ENCODE measurements around the gene HELZ.
A peak's percentile ranks its signal among the peaks of the same experiment; 100 is the strongest.

The HELZ gene, protein sequence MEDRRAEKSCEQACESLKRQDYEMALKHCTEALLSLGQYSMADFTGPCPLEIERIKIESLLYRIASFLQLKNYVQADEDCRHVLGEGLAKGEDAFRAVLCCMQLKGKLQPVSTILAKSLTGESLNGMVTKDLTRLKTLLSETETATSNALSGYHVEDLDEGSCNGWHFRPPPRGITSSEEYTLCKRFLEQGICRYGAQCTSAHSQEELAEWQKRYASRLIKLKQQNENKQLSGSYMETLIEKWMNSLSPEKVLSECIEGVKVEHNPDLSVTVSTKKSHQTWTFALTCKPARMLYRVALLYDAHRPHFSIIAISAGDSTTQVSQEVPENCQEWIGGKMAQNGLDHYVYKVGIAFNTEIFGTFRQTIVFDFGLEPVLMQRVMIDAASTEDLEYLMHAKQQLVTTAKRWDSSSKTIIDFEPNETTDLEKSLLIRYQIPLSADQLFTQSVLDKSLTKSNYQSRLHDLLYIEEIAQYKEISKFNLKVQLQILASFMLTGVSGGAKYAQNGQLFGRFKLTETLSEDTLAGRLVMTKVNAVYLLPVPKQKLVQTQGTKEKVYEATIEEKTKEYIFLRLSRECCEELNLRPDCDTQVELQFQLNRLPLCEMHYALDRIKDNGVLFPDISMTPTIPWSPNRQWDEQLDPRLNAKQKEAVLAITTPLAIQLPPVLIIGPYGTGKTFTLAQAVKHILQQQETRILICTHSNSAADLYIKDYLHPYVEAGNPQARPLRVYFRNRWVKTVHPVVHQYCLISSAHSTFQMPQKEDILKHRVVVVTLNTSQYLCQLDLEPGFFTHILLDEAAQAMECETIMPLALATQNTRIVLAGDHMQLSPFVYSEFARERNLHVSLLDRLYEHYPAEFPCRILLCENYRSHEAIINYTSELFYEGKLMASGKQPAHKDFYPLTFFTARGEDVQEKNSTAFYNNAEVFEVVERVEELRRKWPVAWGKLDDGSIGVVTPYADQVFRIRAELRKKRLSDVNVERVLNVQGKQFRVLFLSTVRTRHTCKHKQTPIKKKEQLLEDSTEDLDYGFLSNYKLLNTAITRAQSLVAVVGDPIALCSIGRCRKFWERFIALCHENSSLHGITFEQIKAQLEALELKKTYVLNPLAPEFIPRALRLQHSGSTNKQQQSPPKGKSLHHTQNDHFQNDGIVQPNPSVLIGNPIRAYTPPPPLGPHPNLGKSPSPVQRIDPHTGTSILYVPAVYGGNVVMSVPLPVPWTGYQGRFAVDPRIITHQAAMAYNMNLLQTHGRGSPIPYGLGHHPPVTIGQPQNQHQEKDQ (N-terminal part only)

GRCh38 chr17:67245073-67245693 is at the start of gene HELZ:
Gene HELZ (minus strand): TSS chr17:67245196. CDS start chr17:67218804, 26,392 bp downstream.
- H3K4me3 ChIP-seq (ENCODE audit: low read depth, low read length), result peak within 1 kb of the TSS; percentile 81
- ChIA-PET POLR2A (interaction anchor here (0.9 kb wide), 1 partner anchor 93 kb away, joined by 3 read pairs; no protein-coding TSS in a partner anchor), CTCF (no interaction called here)
- TF ChIP-seq, protein P1, sequence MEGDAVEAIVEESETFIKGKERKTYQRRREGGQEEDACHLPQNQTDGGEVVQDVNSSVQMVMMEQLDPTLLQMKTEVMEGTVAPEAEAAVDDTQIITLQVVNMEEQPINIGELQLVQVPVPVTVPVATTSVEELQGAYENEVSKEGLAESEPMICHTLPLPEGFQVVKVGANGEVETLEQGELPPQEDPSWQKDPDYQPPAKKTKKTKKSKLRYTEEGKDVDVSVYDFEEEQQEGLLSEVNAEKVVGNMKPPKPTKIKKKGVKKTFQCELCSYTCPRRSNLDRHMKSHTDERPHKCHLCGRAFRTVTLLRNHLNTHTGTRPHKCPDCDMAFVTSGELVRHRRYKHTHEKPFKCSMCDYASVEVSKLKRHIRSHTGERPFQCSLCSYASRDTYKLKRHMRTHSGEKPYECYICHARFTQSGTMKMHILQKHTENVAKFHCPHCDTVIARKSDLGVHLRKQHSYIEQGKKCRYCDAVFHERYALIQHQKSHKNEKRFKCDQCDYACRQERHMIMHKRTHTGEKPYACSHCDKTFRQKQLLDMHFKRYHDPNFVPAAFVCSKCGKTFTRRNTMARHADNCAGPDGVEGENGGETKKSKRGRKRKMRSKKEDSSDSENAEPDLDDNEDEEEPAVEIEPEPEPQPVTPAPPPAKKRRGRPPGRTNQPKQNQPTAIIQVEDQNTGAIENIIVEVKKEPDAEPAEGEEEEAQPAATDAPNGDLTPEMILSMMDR (IDR thresholded peaks at IDR 0.05; ENCODE audit: insufficient read depth, low read length, missing control alignments), result no peak
- no peak for DNase-seq (ENCODE audit: low read depth, low spot score)

GRCh38 chr17:67293251-67294203 is 48.5 kb upstream of the HELZ start:
- DNase-seq (ENCODE audit: low read depth, low spot score), result no peak
- no peak overlapping the region for H3K4me3 ChIP-seq (ENCODE audit: low read depth, low read length)
- POLR2A ChIA-PET, result no interaction called here
- CTCF ChIA-PET, result interaction anchor here (0.7 to 4.2 kb wide), 18 partner anchors 8 to 566 kb away, joined by 3 to 23 read pairs (median 3); no protein-coding TSS in a partner anchor
- TF ChIP-seq, protein P1 (IDR thresholded peaks at IDR 0.05; ENCODE audit: insufficient read depth, low read length, missing control alignments), result peak; percentile 84

- ChIA-PET CTCF (interaction anchor here (1.7 to 4.2 kb wide), 3 partner anchors 11 to 20 kb away, joined by 4 to 23 read pairs (median 18); no protein-coding TSS in a partner anchor), POLR2A (no interaction called here)
- TF ChIP-seq, protein P1 (IDR thresholded peaks at IDR 0.05; ENCODE audit: insufficient read depth, low read length, missing control alignments), result no peak
- no peak overlapping the region for H3K4me3 ChIP-seq (ENCODE audit: low read depth, low read length)
- no peak for DNase-seq (ENCODE audit: low read depth, low spot score)
These were observed 45.8 kb upstream of the HELZ start for GRCh38 chr17:67290711-67291291.

DNA sequence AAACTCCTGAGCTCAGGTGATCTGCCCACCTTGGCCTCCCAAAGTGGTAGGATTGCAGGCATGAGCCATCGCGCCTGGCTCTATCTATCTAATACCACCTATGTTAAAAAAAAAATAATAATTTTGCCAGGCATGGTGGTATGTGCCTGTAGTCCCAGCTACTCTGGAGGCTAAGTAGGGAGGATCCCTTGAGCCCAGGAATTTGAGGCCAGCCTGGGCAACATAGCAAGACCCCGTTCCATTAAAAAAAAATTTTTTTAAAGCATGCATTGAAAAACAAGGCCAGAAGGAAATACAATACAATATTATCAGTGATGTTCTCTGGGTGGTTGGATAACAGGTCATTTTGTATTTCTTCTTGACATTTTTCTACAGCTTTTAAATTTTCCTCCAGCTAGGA is 45.2 kb upstream of the HELZ start:
- ChIA-PET POLR2A (no interaction called here), CTCF (interaction anchor here (1.7 kb wide), 1 partner anchor 18 kb away, joined by 4 read pairs; no protein-coding TSS in a partner anchor)
- H3K4me3 ChIP-seq (ENCODE audit: low read depth, low read length), result no peak overlapping the region
- DNase-seq (ENCODE audit: low read depth, low spot score), result no peak
- TF ChIP-seq, protein P1 (IDR thresholded peaks at IDR 0.05; ENCODE audit: insufficient read depth, low read length, missing control alignments), result no peak
